NCI-H460 (cell line): ENCODE data around the gene CPB2. TPM values are rescaled to one million over a fixed set of nuclear protein-coding genes. Genes with fewer than 3 reads are reported as not detected.

Source experiments
- DNase-seq: peaks from one replicate; pipeline ENCODE4 v3.0.0-alpha.2; 2016; ENCODE audit warnings: low read depth; ENCODE audit errors: extremely low read depth
- total RNA-seq: library from RNA; depleted of rRNA; stranded (reverse); fragments of >200 nt; shearing (Covaris generic); gene quantifications from 2 replicates; pipeline ENCODE4 v1.2.3, GENCODE V29; 2014; rRNA removed

Gene CPB2
- total RNA-seq, 1 experiment from 2014 or later = not detected

- no peak for DNase-seq
These were observed 98.0 kb downstream of the CPB2 start for GRCh38 chr13:46006688-46007452.

- DNase-seq = no peak
These were observed 100.3 kb downstream of the CPB2 start for GRCh38 chr13:46004491-46004890.

Other genes starting within 250 kb of the CPB2 start
- 17.0 and 21.2 TPM in 2 replicates for gene ZC3H13, start 52.3 kb downstream of the CPB2 start, total RNA-seq
- gene LCP1, start 77.1 kb upstream of the CPB2 start, total RNA-seq = 44.4 and 55.9 TPM in 2 replicates
- gene LRRC63, start 106.9 kb upstream of the CPB2 start, total RNA-seq = 23.2 and 25.2 TPM in 2 replicates